Measurements from ENCODE around the gene SLC25A10.

The SLC25A10 gene, protein sequence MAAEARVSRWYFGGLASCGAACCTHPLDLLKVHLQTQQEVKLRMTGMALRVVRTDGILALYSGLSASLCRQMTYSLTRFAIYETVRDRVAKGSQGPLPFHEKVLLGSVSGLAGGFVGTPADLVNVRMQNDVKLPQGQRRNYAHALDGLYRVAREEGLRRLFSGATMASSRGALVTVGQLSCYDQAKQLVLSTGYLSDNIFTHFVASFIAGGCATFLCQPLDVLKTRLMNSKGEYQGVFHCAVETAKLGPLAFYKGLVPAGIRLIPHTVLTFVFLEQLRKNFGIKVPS

DNA sequence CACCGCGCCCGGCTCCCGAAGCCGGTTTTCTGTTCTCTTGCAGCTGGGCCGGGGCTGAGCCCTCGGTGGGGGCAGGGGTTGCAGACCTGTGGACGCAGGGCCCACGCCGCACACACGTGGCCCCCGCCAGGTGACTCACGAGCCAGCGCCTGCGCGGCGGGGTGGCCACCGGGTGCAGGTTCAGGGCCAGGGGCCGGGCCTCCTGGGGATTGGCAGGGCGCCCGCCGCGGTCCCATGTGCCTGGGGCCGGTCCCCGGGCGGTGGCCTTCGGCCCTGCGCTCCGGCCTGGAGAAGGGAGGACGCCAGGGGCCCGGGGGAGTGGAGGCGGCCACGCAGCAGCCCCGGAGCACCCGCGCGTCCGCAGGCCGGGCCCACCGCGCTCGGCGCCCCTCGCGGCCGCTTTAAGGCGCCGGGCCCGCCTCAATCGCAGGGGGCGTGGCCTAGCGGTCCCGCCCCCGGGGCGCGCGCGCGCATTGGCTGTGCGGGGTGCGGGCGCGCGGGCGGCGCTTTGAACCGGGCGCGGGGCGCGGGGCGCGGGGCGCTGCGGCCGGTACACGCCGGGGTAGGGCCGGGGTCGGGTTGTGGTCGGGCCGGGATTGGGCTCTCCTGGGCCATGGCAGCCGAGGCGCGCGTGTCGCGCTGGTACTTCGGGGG, at the start of gene SLC25A10:
Gene SLC25A10, plus strand, starts transcription at position 471 of the 654 bp plus-strand sequence. Its CDS starts 143 bp downstream, at position 614.
- TF ChIP-seq, protein P1, sequence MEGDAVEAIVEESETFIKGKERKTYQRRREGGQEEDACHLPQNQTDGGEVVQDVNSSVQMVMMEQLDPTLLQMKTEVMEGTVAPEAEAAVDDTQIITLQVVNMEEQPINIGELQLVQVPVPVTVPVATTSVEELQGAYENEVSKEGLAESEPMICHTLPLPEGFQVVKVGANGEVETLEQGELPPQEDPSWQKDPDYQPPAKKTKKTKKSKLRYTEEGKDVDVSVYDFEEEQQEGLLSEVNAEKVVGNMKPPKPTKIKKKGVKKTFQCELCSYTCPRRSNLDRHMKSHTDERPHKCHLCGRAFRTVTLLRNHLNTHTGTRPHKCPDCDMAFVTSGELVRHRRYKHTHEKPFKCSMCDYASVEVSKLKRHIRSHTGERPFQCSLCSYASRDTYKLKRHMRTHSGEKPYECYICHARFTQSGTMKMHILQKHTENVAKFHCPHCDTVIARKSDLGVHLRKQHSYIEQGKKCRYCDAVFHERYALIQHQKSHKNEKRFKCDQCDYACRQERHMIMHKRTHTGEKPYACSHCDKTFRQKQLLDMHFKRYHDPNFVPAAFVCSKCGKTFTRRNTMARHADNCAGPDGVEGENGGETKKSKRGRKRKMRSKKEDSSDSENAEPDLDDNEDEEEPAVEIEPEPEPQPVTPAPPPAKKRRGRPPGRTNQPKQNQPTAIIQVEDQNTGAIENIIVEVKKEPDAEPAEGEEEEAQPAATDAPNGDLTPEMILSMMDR (IDR thresholded peaks at IDR 0.05; ENCODE audit: low read depth, low read length): no peak
- DNase-seq (ENCODE audit: extremely low read depth, low read depth): no peak

DNA sequence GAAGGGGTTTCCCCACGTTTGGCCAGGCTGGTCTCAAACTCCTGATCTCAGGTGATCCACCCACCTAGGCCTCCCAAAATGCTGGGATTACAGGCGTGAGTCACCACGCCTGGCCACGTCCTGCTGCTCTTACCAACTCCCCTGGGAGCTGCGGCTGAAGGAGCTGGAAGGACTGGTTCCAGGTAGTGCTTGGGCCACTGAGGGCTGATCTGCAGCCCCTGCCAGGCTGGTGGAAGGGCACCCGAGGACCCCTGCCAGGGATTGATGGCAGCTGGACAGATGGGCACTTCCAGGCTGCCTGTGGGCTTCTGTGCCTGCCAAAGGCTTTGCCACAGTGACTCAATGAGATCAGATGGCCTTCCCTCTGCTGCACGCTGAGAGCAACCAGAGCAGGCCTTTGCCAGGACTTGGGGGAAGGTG, 48.0 kb upstream of the SLC25A10 start:
- TF ChIP-seq, protein P1 (IDR thresholded peaks at IDR 0.05; ENCODE audit: low read depth, low read length): no peak
- no peak for DNase-seq (ENCODE audit: extremely low read depth, low read depth)

DNA sequence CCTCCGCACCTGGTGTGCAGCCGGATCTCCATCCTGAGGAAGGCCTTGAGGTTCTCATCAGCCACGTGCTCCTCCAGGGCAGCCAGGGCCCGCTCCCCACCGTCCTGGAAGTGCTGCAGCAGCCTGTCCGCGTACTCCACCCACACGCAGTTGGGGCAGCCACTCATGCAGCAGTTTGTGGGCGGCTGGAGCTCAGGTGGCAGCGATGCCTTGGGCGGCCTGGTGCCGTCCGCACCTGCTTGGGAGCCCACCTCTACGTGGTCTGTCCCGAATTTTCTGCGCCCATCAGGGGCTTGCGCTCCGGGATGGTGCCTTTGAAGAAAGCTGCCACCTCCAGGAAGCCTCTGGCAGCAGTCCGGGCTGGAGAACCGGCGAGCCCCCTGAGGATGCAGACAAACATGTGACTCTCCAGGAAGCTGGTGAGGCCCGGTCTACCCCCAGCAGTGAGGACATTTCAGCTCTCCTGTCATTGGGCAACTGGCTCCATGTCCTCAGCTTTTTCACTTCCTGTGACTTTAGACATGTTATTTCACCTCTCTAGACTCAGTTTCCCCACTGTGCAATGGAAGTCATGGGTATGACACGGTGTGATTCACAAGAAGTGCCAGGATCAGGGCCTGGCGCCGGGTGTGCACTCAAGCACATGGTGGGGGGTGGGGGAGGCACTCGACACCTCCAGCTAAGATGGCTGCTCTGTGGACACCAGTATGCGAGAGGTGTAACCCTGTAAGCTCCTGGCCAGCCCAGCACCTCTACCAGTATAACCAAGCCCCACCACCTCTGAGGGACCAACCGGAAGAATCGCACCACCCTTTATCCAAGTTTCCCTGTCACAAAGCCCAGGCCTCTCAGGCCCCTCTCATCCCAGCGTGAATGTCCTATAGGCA, 46.6 kb upstream of the SLC25A10 start:
- no peak for DNase-seq (ENCODE audit: extremely low read depth, low read depth)

DNA sequence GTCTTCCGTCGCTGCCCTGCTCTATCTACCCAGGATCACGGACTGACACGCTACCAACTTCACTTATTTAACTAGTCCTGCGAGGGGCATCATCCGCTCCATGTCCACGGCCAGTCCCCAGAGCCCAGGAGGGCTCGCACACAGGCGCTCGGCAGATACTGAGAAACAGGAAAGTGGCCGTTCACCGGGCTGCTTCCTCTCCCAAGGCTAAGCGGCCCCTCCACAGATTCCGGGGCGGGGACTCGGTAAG, 46.1 kb upstream of the SLC25A10 start:
- TF ChIP-seq, protein P1 (IDR thresholded peaks at IDR 0.05; ENCODE audit: low read depth, low read length): no peak
- no peak for DNase-seq (ENCODE audit: extremely low read depth, low read depth)

More for the DNA sequence above, 46.6 kb upstream of the SLC25A10 start:
- TF ChIP-seq, protein P1 (IDR thresholded peaks at IDR 0.05; ENCODE audit: low read depth, low read length): no peak

DNA sequence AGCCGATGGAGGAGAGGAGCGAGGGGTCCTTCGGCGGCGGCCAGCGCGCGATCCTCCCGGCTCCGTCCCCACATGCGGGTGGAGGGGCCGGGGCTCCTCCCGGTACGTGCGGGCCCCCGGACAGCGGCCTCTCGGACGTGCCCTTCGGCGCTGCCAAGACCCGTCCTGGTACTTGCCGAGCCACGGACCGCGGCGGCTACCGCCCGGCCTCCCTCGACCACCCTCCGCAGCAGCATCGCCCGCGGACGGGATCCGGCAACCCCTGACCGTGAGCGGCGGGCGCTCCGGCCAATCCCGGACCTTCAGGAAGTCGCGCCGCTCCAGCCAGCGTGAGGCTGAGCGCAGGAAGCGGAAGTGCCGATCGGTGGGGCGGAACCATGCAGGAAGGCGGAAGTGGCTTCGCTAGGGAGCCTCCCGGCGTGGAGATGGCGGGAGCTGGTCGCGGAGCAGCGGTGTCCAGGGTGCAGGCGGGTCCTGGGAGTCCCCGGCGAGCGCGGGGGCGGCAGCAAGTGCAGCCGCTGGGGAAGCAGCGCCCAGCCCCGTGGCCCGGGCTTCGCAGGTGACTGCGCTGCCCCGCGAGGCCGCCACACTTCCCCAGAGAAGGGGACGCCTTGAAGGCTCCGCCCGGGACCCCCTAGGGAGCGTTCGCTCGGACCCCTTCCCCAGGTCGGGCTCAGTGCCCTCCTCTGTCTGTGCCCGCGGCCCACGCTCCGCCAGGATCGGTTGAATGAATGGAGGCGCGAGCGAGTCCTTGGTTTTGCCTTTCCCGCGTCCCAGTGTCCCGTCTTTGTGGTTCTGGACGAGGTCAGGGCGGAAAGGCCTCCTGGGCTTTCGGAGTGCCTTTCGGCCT, 45.5 kb upstream of the SLC25A10 start, which contains the start of the genes CCDC137 and OXLD1:
Gene CCDC137, plus strand, starts transcription at position 396 of the 850 bp plus-strand sequence. Its CDS starts 30 bp downstream, at position 426.
Gene OXLD1, minus strand, starts transcription at position 264 of the 850 bp plus-strand sequence. Its CDS starts 28 bp downstream, at position 236.
- DNase-seq (ENCODE audit: extremely low read depth, low read depth): peak; percentile 92
- TF ChIP-seq, protein P1 (IDR thresholded peaks at IDR 0.05; ENCODE audit: low read depth, low read length): no peak

DNA sequence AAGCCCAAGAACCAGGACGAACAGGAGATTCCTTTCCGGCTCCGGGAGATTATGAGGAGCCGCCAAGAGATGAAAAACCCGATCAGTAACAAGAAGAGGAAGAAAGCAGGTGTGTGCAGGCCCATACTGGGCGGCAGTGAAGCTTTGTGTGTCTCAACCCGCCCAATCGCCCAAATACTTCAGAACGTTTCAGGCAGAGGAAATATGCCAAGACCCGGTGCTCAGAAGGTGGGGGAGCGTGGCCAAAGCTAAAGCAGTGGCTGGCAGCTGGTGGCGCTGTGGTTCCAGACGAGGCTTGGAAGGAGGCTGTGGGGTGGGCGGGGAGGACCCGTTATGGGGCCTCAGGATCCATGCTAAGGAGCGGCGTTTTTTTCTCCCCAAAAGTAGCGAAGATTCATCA, 44.3 kb upstream of the SLC25A10 start:
- DNase-seq (ENCODE audit: extremely low read depth, low read depth): no peak
- TF ChIP-seq, protein P1 (IDR thresholded peaks at IDR 0.05; ENCODE audit: low read depth, low read length): no peak
